Sciatic nerve (tissue), 2 donors: ENCODE measurements around the gene FAM221B. TPM values are rescaled to one million over a fixed set of nuclear protein-coding genes. Genes with fewer than 3 reads are reported as not detected.

ENCODE experiments used
- ATAC-seq: fragments of 200-7000 bp; cut with Tn5 transposase; one replicate; pipeline ENCODE4 v1.9.1; 2020; ENCODE audit warnings: mild to moderate bottlenecking, moderate library complexity
- DNase-seq: peaks from one replicate; pipeline ENCODE4 v3.0.0-alpha.2; 2020; ENCODE audit warnings: low spot score
- intact Hi-C: fragments of 100-400 bp; cut with DNase I; formaldehyde crosslinking; loops from one replicate; pipeline ENCODE4 v1.14.2; 2022
- total RNA-seq: library from RNA; stranded (reverse); fragmentation: NEBNext Ultra II Directional; extraction: Animal tissue kit (Norgen Biotek cat#: 25700); gene quantifications from one replicate; pipeline ENCODE4 v1.2.1, GENCODE V29; 2021
- donor health status: DM: no; HTN: no; CAD: no.
- donor health status: DM: no; HTN: no; CAD: no.

Gene FAM221B
- total RNA-seq, 1 donor from 2014 or later, result not detected

DNA sequence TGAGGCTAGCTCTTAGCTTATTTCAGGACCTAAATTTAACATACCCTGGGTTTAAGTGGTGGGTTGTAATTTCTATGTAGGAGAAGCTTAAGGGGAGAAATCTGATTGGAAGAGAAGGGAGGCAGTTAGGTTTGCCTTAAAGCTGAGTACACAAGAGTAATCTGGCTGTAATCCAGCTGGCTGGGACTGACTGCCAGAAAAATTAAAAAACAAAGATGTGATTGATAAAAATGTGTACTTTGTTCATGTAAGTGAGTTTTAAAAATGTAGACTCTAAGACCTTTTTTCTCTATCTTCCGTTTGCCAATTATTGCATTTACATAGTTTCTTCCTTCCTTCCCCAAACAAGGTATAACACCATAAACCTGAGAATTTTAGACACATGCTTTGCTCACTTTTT, 57.0 kb downstream of the FAM221B start:
- DNase-seq (no peak), ATAC-seq (peak; percentile 67)
- intact Hi-C loops, result no loop called here

DNA sequence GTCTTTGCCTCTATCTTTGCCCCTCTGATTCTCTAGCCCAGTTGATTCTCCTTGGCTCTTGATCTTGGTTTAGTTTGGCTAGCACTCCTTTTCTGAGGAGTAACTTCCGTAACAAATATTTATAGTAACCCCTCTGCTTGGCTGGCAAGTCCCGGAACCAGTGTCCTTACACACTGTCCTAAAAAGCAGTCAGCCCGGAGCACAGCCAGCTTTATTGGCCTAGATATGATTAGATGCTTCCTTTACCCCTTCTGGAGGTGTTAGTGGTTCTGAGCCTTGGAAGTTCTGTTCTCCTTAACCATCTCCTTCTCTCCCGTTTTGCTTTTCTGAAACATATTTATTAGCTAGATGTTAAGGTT, 57.5 kb downstream of the FAM221B start:
- DNase-seq (no peak), ATAC-seq (peak; percentile 88)
- intact Hi-C loops, result no loop called here

DNA sequence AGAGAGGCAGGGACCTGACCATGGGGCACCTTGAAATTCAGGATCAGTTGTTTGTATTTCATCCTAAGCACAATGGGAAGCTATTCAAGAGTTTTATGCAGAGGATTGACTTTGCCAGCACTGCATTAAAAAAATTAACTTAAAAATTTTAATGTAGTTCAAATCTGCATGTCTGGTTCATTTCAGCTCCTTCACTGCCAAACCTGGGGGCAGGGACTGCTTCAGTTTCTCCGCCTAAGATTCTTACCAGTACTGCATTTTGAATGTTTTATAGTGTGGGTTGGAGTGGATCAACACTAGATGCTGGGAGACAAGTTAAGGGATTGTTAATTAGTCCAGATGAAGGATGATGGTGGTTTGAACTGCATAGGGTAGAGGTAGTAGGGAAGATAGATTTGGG, 58.8 kb downstream of the FAM221B start:
- intact Hi-C loops, result no loop called here
- ATAC-seq, result no peak

DNA sequence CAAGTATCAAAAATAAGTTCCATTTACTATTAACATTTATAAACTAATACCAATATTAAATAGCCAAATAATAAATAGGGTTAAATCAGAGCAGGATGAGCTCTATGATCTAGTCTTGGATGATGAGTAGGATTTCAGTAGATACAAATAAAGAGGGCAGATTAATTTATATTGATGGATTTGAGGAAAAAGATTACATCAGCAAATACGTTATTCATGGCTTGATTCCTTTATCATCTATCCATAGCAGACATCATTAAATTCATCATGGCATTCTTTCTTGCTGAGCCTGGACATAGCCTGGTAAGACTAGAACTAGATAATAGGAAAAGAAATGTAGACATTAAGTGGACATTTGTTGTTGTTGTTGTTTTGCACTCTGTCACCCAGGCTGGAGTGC, 61.1 kb downstream of the FAM221B start:
- intact Hi-C loops, result no loop called here
- no peak for ATAC-seq
- DNase-seq, result no peak

More for the DNA sequence above, 58.8 kb downstream of the FAM221B start:
- no peak for DNase-seq

DNA sequence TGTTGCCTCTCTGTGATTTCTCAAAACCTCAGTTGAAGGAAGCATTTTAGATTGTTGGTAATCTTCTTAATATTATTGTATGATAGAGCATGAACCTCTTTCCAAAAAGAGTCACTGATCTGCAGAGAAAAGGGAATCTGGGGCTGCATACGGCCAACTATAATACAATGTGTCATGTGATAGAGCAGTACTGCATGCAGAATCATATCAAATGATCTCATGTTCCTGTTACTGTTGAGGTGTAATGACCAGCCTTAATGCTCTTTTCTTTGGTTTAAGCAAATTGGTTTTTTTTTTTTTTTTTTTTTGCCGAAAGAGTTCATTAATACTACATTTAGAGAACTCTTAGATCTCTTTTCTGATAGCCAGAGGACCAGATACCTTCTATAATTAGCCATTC, 61.5 kb downstream of the FAM221B start:
- ATAC-seq, result no peak

More for the DNA sequence above, 61.5 kb downstream of the FAM221B start:
- DNase-seq, result no peak
- intact Hi-C loops, result no loop called here

Other genes with a start within 250 kb of the FAM221B start
- 49.0 TPM for gene TESK1, start 223.5 kb downstream of the FAM221B start, total RNA-seq
- gene CD72, start 210.3 kb downstream of the FAM221B start, total RNA-seq, result 5.5 TPM
- 0.67 TPM for gene SIT1, start 177.8 kb downstream of the FAM221B start, total RNA-seq
- gene RMRP, start 170.7 kb downstream of the FAM221B start, total RNA-seq, result 12,220 TPM
- gene CCDC107, start 170.4 kb downstream of the FAM221B start, total RNA-seq, result 28.0 TPM
- gene ARHGEF39, start 163.5 kb downstream of the FAM221B start, total RNA-seq, result not detected
- not detected for gene CA9, start 154.8 kb downstream of the FAM221B start, total RNA-seq
- gene TPM2, start 138.8 kb downstream of the FAM221B start, total RNA-seq, result 165 TPM
- gene TLN1, start 96.5 kb downstream of the FAM221B start, total RNA-seq, result 411 TPM
- gene CREB3, start 96.1 kb downstream of the FAM221B start, total RNA-seq, result 28.8 TPM
- gene GBA2, start 79.5 kb downstream of the FAM221B start, total RNA-seq, result 67.5 TPM
- gene RGP1, start 79.4 kb downstream of the FAM221B start, total RNA-seq, result 28.9 TPM
- not detected for gene MSMP, start 74.5 kb downstream of the FAM221B start, total RNA-seq
- gene NPR2, start 37.1 kb downstream of the FAM221B start, total RNA-seq, result 41.8 TPM
- 6.3 TPM for gene SPAG8, start 16.5 kb downstream of the FAM221B start, total RNA-seq
- 31.2 TPM for gene HINT2, start 13.7 kb downstream of the FAM221B start, total RNA-seq
- gene TMEM8B, start 496 bp upstream of the FAM221B start, total RNA-seq, result 31.7 TPM
- not detected for gene OR13J1, start 41.7 kb upstream of the FAM221B start, total RNA-seq
- gene HRCT1, start 77.5 kb upstream of the FAM221B start, total RNA-seq, result 4.5 TPM
- gene SPAAR, start 80.8 kb upstream of the FAM221B start, total RNA-seq, result 5.8 TPM
- not detected for gene OR2S2, start 129.4 kb upstream of the FAM221B start, total RNA-seq
- 24.0 TPM for gene RECK, start 208.2 kb upstream of the FAM221B start, total RNA-seq